ENCODE measurements around the gene PPARA. TPM values are rescaled to one million over a fixed set of nuclear protein-coding genes. Genes with fewer than 3 reads are reported as not detected.
A peak's percentile ranks its signal among the peaks of the same experiment; 100 is the strongest.

PPARA gene
- total RNA-seq, 2 experiments from 2014 or later = 6.2 to 8.9 TPM

DNA sequence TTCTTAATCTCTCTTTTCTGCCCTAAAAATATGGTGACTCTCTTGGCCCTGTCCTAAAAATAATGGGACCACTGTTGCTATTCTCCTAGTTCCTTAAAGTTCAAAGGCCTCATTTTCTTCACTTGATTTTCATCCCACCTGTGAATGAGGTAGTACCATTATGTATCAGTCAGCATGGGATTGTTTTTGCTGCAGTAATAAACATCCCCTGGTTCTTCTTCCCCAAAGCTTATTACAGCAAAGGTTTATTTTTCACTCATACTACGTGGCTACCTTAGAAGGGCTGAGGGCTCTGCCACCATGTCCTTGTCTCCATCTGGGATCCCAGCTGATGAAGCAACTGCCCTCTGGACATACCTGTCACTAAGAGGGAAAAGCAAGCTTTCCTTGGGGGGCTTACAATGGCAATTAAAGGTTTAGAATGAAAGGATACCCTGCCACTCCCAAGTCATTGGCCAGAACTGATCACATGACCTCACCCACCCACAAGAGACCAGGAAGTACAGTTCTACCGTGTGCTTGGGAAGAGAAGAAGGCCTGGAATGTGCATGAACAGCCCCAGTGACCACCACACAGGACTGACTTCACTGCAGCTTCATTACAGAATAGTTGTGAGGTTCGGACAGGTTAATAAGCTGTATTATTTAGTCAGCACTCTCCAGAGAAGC, 125.3 kb downstream of the PPARA start:
- Mint-ChIP-seq H3K9me3 (ENCODE audit: low read depth) (no peaks in the 10 kb centered on the region), H3K27me3 (no peaks in the 10 kb centered on the region), H3K4me1 (no peaks in the 10 kb centered on the region), H3K27ac (no peak overlapping the region), H3K36me3 (ENCODE audit: low read depth) (peaks cover 10% of the 10 kb centered on the region), H3K4me3 (no peak overlapping the region)
- no peak for DNase-seq
- no peak for ATAC-seq
- ChIA-PET POLR2A (no interaction called here), CTCF (interaction anchor here (0.6 to 1.2 kb wide), 2 partner anchors 26 to 270 kb away, joined by 3 read pairs; no protein-coding TSS in a partner anchor)
- intact Hi-C loops (cut with DNase I, micrococcal nuclease) = no loop called here

DNA sequence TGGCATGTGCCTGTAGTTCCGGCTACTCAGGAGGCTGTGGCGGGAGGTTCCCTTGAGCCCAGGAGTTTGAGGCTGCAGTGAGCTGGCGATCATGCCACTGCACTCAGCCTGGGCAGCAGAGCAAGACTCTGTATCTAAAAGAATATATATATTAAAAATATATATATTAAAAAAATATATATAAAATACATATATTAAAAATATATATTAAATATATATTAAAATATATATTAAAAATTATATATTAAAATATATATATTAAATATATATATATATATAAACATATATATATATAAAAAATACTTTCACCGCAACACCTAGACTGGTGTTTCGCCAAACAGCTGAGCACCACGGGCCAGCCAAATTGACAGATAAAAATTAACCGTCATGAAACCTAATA, 126.2 kb downstream of the PPARA start:
- H3K4me1 Mint-ChIP-seq = no peaks in the 10 kb centered on the region
- no peak for ATAC-seq
- CTCF ChIA-PET = no interaction called here
- intact Hi-C loops (cut with DNase I, micrococcal nuclease) = no loop called here
- DNase-seq = no peak
- no peaks in the 10 kb centered on the region for H3K27me3 Mint-ChIP-seq
- H3K36me3 Mint-ChIP-seq (ENCODE audit: low read depth) = peaks cover 10% of the 10 kb centered on the region
- no peak overlapping the region for H3K4me3 Mint-ChIP-seq
- H3K27ac Mint-ChIP-seq = no peak overlapping the region
- POLR2A ChIA-PET = no interaction called here
- H3K9me3 Mint-ChIP-seq (ENCODE audit: low read depth) = no peaks in the 10 kb centered on the region

DNA sequence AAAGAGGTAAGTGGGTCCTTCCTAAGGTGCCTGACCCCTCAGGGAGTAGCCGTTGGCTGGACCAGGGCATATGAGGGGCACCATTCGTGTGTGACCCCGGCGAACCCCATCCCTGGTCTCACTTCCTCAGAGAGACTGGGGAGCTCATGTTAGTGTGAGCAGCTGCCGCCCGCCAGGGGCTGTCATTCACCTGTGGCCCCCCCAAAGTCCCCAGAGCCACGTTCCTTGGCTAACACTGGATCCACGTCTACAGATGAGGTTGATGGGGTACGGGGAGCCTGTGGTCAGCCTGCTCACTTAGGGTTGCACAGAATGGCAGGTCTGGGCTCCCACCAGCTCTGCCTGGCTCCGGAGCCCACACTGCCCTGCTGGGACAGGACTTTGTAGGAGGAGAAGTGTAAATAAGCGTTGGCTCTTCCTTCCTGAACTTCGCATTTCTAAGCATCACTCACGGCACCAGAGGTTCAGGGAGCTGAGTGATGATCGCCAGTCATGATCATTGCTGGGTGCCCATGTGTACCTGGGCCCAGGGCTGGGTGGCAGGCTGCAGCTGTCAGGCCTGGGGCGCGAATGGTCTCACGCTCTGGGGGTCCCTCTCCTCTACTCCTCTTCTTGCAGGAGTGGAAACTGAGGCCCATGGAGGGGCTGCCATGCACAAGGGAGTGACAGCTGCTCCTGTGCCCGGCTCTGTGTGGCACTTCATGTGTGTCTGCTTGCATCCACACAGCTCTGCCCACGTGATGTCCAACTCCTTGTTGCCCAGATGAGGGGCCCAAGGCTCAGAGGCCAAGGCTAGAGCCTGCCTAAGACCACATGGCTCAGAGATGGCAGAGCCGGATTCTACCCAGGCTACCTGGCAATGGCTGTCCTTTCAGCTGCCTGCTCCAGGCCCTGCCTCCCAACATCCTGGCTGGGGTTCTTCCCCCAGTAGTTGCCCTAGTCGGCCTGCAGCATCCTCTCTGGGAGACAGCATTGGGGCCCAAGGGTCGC, 128.6 kb downstream of the PPARA start:
- ATAC-seq (no peak), DNase-seq (no peak)
- Mint-ChIP-seq H3K9me3 (ENCODE audit: low read depth) (no peaks in the 10 kb centered on the region), H3K4me3 (no peak overlapping the region), H3K27ac (no peak overlapping the region), H3K36me3 (ENCODE audit: low read depth) (peaks cover 10% of the 10 kb centered on the region), H3K4me1 (no peaks in the 10 kb centered on the region), H3K27me3 (no peaks in the 10 kb centered on the region)
- ChIA-PET CTCF (interaction anchor here (0.5 to 0.6 kb wide), 2 partner anchors 81 to 273 kb away, joined by 3 read pairs; no protein-coding TSS in a partner anchor), POLR2A (no interaction called here)
- intact Hi-C loops (cut with DNase I, micrococcal nuclease) = no loop called here

DNA sequence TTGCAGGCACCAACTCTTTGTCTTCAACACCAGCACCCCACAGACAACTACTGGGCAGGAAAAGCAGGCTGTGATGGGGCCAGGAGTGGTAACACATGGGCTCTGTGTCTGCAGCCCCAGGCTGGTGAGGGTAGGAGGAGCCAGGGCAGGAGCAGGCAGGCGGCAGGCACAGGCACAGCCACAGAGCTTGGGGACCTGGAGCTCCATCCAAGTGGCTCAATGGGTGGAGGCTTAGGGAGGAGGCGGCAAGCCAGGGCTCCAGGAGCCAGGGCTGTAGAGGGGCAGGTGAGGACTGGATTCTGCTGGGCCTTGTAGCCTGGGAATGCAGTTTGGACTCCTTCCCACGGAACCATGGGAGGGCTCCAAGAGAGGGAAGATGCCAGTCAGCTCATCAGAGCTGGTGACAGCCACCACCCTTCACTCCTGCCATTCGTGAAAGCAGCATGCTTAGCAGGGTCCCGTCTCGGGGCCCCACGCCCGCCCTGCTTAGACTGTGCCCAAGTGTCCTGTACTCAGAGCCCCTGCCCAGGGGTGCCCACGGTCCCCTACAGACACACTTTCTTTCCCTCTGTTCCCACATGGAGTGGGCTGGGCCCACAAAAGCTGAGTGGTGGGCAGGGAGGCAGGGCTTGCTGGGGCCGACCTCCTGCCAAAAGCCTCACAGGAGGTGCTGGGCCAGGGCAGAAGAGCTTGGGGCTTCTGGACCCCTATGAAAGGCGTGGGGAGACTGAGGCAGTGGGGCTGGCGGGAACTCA, 129.9 kb downstream of the PPARA start:
- Mint-ChIP-seq H3K36me3 (ENCODE audit: low read depth) (peaks cover 7% of the 10 kb centered on the region), H3K27ac (no peak overlapping the region), H3K4me3 (no peak overlapping the region), H3K9me3 (ENCODE audit: low read depth) (no peaks in the 10 kb centered on the region), H3K4me1 (no peaks in the 10 kb centered on the region), H3K27me3 (no peaks in the 10 kb centered on the region)
- POLR2A ChIA-PET = no interaction called here
- CTCF ChIA-PET = no interaction called here
- intact Hi-C loops (cut with DNase I, micrococcal nuclease) = no loop called here
- DNase-seq = no peak
- ATAC-seq = no peak

DNA sequence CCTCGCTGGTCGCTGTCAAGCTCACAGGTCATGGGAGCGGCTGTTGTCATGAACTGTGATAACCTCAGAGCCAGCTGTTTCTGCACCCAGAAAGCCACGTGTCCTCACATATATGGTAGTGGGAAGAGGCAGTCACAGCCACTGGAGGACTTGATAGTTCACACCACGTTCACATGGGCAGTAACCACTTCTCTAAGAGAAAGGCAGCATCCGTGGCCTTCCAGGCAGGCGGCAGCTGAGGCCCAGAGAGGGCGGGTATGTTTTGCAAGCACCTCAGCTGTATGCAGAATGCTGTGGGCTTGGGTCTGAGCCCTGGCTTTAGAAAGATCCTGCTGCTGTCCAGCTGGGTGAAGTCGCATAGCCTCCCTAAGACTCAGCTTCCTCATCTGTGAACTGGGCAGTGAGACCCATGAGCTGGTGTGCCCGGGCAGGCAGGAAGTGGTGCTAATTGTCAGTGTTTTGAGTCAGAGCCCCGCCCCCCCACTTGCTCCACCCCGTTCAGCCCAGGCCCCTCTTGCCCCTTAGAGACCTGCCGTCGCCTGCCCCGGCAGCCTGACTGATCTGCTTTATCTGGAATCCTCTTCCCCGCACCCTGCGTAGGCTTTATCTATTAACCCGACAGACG, 130.8 kb downstream of the PPARA start:
- no peaks in the 10 kb centered on the region for H3K9me3 Mint-ChIP-seq (ENCODE audit: low read depth)
- no peak overlapping the region for H3K27ac Mint-ChIP-seq
- peaks cover 2% of the 10 kb centered on the region for H3K36me3 Mint-ChIP-seq (ENCODE audit: low read depth)
- ChIA-PET CTCF (no interaction called here), POLR2A (no interaction called here)
- no peaks in the 10 kb centered on the region for H3K4me1 Mint-ChIP-seq
- ATAC-seq (no peak), DNase-seq (no peak)
- no peaks in the 10 kb centered on the region for H3K27me3 Mint-ChIP-seq
- H3K4me3 Mint-ChIP-seq = no peak overlapping the region
- intact Hi-C loops (cut with DNase I, micrococcal nuclease) = no loop called here

DNA sequence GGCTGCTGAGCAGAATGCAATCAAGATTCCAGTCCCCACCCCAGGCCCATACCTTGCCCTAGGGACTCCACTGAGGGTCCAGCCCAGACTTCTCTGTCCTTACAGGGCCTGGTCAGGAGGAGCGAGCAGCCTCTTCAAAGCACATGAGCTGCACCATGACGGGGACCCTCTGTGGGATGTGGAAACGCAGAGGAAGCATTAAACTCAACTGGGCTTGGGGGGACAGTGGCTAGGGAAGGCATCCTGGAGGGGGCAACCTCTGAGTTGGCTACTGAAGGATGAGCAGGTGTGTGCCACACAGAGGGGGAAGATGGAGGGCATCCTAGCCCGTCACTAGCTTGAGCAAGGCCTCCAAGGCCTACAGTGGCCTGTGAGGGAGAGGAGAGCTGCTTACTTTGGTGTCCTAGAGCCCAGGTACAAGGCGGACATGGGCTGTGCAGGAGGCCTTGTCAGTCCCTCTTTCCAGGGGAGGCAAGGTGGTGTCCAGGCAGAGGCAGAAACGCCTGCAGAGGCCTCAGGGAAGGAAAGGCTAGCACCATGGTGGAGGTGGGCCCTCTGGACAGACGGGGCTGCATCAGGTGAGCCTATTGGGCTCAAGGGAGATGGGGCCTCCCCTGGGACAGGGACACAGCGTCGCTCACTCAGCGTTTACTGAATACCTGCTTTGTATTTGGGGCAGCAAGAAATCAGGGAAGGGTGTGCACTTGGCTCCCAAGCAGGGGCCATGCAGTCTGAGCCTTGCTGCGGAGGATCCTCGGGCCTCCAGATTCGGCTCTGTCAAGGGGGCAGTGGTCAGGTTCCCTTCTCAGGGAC, 131.7 kb downstream of the PPARA start:
- H3K27me3 Mint-ChIP-seq = no peaks in the 10 kb centered on the region
- H3K27ac Mint-ChIP-seq = no peak overlapping the region
- H3K4me1 Mint-ChIP-seq = no peaks in the 10 kb centered on the region
- intact Hi-C loops (cut with DNase I, micrococcal nuclease) = no loop called here
- no peaks in the 10 kb centered on the region for H3K9me3 Mint-ChIP-seq (ENCODE audit: low read depth)
- H3K4me3 Mint-ChIP-seq = no peak overlapping the region
- CTCF ChIA-PET = interaction anchor here (0.6 kb wide), 1 partner anchor 274 kb away, joined by 3 read pairs; no protein-coding TSS in a partner anchor
- DNase-seq (no peak), ATAC-seq (no peak)
- POLR2A ChIA-PET = interaction anchor here (0.6 kb wide), 1 partner anchor 27 kb away, joined by 3 read pairs; no protein-coding TSS in a partner anchor
- peaks cover 2% of the 10 kb centered on the region for H3K36me3 Mint-ChIP-seq (ENCODE audit: low read depth)

DNA sequence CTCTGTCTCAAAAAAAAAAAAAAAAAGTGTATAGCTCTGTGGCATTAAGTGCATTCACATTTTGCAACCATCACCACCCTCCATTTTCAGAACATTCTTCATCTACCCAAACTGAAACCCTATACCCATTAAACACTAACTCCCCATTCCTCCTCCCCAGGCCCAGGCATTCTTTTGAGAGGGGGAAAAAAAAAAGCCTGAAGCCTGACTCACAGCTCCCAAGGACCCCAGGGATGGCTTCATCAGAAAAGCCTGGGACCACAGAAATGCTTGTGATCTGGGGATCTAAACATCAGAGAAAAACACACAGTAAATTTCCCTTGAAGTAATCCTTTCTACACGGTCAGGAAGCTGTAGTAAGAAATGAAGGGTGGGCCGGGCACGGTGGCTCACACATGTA, 135.7 kb downstream of the PPARA start:
- Mint-ChIP-seq H3K4me1 (peaks cover 3% of the 10 kb centered on the region), H3K4me3 (no peak overlapping the region), H3K36me3 (ENCODE audit: low read depth) (no peaks in the 10 kb centered on the region), H3K9me3 (ENCODE audit: low read depth) (no peaks in the 10 kb centered on the region), H3K27me3 (no peaks in the 10 kb centered on the region), H3K27ac (no peak overlapping the region)
- DNase-seq (no peak), ATAC-seq (no peak)
- CTCF ChIA-PET = no interaction called here
- intact Hi-C loops (cut with DNase I, micrococcal nuclease) = no loop called here
- POLR2A ChIA-PET = interaction anchor here (0.6 kb wide), 2 partner anchors 41 kb away, joined by 3 to 4 read pairs; no protein-coding TSS in a partner anchor

DNA sequence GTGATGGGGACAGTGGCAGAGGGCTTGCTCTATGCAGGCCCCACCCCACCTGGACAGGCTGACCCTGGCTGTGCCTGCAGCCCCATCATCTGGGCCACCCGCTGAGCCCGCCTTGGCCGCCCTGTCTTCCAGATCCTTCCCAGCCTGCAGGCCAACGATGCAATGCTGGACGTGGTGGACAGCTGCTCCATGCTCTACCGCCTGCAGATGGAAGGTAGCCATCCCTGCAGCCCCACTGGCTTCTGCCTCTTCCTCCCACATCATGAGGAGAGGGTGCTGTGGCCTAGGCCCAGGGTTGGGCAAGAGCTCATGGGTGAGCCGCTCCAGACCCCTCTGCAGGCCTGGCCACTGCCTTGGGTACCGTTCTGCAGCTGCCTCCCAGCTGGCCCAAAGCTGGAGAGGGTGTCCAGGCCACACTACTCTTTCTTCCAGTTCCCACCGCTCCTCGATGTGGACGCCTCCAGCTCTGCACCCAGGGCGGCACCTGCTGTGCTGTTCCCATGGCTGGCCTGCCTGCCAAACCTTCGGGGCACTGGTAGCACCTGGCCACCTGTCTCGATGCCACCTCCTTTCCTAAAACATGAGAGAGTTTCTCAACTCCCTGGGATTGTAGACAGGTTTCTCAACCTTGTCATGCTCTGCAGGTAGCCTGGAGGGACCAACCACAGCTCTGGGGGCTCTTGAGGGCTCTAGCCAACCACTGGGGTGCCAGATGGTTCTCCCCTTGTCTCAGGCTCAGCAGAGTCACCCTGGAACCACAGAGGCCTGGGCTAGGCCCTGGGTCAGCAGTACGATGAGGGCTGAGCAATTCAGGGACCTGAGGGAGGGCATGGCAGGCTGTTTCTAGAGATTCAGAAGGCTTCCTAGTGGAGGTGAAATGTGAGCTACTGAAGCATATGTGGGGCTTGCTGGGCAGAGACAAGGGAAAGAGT, 136.9 kb downstream of the PPARA start:
- H3K9me3 Mint-ChIP-seq (ENCODE audit: low read depth) = no peaks in the 10 kb centered on the region
- H3K4me3 Mint-ChIP-seq = peak overlapping the region; percentile 56
- intact Hi-C loops (cut with DNase I, micrococcal nuclease) = no loop called here
- no peak for DNase-seq
- no peak for ATAC-seq
- H3K4me1 Mint-ChIP-seq = peaks cover 3% of the 10 kb centered on the region
- ChIA-PET POLR2A (no interaction called here), CTCF (interaction anchor here (0.7 kb wide), 1 partner anchor 598 kb away, joined by 3 read pairs; no protein-coding TSS in a partner anchor)
- peak overlapping the region; percentile 47 for H3K27ac Mint-ChIP-seq
- no peaks in the 10 kb centered on the region for H3K27me3 Mint-ChIP-seq
- peaks cover under 1% of the 10 kb centered on the region for H3K36me3 Mint-ChIP-seq (ENCODE audit: low read depth)

DNA sequence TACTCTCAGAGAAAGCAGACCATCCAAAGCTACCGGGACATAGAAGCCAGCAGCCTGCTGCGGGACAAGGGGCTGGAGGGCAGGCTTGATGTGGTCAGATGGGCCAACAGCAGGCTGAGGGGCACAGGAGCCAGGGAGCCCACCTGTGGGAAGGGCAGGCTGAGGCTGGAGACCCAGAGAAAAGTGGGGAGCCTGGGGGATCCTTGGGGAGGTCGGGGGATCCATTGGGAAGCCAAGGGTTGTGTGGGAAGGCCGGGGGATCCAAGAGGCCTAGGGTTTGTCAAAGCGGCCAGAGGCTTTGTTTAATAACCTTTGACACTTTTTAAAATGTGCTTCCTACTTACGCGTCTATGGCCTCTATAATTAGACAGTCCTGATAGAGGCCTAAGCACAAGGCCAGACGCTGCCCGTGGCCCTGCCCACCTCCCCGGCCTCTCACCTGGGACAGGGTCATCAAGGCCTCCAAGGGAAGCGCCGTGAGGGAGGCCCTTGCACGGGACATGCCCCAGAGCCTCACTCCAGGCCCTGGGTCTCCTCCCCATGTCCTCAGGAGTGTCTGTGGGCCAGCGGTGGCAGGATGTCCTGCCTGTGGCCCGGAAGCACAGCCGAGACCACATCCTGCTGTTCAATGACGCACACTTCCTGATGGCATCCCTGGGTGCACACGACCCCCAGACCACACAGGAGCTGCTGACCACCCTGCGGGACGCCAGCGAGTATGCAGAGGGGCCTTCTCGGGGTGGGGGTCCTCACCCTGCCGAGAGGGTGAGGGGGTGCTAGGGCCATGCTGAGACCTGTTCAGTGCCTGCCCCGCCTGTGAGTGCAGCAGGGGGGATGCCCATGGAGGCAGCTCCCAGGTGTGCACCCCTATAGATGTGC, 137.8 kb downstream of the PPARA start:
- Mint-ChIP-seq H3K4me3 (peak overlapping the region; percentile 56), H3K27ac (peak overlapping the region; percentile 47), H3K36me3 (ENCODE audit: low read depth) (peaks cover 5% of the 10 kb centered on the region), H3K9me3 (ENCODE audit: low read depth) (no peaks in the 10 kb centered on the region), H3K4me1 (peaks cover 3% of the 10 kb centered on the region), H3K27me3 (no peaks in the 10 kb centered on the region)
- intact Hi-C loops (cut with DNase I, micrococcal nuclease) = no loop called here
- POLR2A ChIA-PET = no interaction called here
- CTCF ChIA-PET = no interaction called here
- ATAC-seq (peak; percentile 64), DNase-seq (peak; percentile 40)
